ENCODE measurements around the gene USH1C.

USH1C gene

DNA sequence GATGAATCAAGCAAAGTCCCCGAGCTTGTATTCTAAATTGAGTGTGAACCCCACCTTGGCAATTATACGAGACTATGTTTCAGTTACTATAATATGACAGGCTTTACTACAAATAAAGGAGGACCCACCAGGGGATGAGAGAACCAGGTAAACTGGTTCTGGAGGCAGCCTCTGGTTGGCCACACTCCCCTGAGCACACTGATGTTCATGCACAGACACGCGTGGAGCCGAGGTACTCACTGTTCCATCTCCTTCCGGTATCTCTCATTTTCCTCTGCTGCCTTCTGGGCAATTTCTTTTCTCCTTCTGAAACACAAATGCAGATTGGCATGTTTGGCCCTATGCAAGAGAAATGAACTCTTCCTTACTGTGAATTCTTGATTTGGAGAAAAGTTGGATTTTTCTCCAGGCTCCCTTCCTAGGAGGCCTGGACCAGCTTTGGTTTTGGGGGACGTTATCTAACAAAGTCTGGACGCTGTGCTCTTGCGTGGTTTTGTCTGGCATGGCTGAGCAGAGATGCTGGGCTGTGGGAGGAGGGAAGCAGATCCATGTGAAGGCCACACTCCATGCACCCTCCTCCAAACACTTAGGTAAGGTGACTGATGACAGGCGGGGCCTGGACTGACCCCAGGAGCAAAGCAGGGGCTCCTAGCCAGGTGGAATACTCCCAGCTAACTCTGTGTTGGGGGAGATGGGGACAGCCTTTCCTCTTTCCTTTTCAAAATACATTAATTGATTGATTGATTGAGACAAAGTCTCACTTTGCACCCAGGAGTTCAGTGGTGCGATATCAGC, 22.9 kb downstream of the USH1C start:
- H3K14ac ChIP-seq (ENCODE audit: low read length in 2 of 2): no peak overlapping the region
- H3K23ac ChIP-seq (ENCODE audit: low read length in 2 of 2): no peak overlapping the region
- no peak overlapping the region for H3K27ac ChIP-seq (ENCODE audit: low read length, poor library complexity, severe bottlenecking)
- no peak overlapping the region for H3K4me2 ChIP-seq (ENCODE audit: low read length, poor library complexity, severe bottlenecking)
- no peak overlapping the region for H2BK15ac ChIP-seq (ENCODE audit: low read depth, poor library complexity, severe bottlenecking)
- no peak overlapping the region for H4K8ac ChIP-seq (ENCODE audit: low read length)
- H2BK5ac ChIP-seq (ENCODE audit: low read depth, low read length, poor library complexity, severe bottlenecking): no peak overlapping the region
- H3K36me3 ChIP-seq (ENCODE audit: control insufficient read depth in 1 of 2, insufficient read depth in 2 of 2, low read depth in 1 of 2, low read length in 2 of 2): no peaks in the 10 kb centered on the region
- WGBS: 87% methylated on average over 9 of the region's 11 CpGs
- DNase-seq: no peak
- no peaks in the 10 kb centered on the region for H3K79me1 ChIP-seq (replicated peaks; ENCODE audit: low read length, poor library complexity, severe bottlenecking)
- H3K4ac ChIP-seq (ENCODE audit: low read depth in 1 of 2, low read length in 2 of 2): no peak overlapping the region
- no peak overlapping the region for H2BK12ac ChIP-seq (ENCODE audit: low read length in 2 of 2)
- H2AFZ ChIP-seq (ENCODE audit: low read depth, low read length): no peak overlapping the region
- H4K91ac ChIP-seq (ENCODE audit: low read length): no peak overlapping the region
- H3K18ac ChIP-seq (ENCODE audit: low read depth in 1 of 2, low read length in 2 of 2): no peak overlapping the region
- H3K4me3 ChIP-seq (ENCODE audit: insufficient read depth in 1 of 2, low read depth in 1 of 2, low read length in 2 of 2): no peak overlapping the region
- no peak overlapping the region for H3K9ac ChIP-seq (ENCODE audit: low read length)
- no peaks in the 10 kb centered on the region for H3K4me1 ChIP-seq (ENCODE audit: control insufficient read depth, insufficient read depth, low read depth, low read length)
- H2BK120ac ChIP-seq (ENCODE audit: low read depth, low read length): no peak overlapping the region
- no peaks in the 10 kb centered on the region for H3K9me3 ChIP-seq (ENCODE audit: control insufficient read depth, low read length)
- H3K27me3 ChIP-seq (ENCODE audit: control insufficient read depth in 1 of 2, insufficient read depth in 1 of 2, low read length in 2 of 2): peaks cover 30 to 72% of the 10 kb centered on the region in 2 experiments
- H2AK5ac ChIP-seq (ENCODE audit: low read length, severe bottlenecking): no peak overlapping the region

DNA sequence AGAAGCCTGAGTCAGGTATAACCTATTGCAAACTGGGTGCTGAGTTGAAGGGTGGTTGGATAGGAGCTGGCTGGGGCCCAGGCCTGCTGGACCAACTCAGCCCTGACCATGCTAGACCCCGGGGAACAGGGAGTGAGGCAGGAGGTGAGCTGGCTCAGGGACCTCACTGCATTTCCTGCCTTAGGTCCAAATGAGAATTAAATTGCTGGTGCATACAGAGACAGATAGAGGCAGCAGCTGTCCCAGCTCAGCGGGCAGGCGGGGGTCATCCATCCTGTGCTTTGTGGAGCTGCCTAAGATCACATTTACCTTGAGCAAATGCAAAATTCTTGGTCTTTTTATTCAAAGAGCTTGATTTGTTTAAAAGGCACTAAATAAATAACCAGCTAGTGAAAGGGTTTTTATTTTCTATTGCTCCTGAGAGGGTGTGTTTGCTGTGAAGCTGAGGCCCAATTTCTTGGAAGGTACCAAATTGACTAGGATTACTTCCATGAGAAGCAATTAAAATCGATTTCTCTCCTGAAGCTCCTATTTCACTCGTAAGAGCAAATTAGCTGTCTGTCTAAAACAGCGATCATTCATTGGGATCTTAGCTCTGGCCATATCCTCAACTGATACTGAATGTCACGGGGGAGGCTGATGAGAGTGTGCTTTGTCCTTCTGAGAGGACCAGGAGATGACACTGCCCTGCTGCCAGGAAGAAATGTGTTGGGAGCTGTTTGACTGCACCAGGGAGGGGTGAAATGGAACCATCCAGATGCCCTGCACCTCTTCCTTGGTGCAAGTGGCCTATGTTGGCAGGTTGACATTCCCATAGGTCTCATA, 24.9 kb downstream of the USH1C start:
- Histone ChIP-seq H3K4ac (ENCODE audit: low read depth in 1 of 2, low read length in 2 of 2) (no peak overlapping the region), H3K9ac (ENCODE audit: low read length) (no peak overlapping the region), H3K18ac (ENCODE audit: low read depth in 1 of 2, low read length in 2 of 2) (no peak overlapping the region), H3K4me2 (ENCODE audit: low read length, poor library complexity, severe bottlenecking) (no peak overlapping the region), H2BK12ac (ENCODE audit: low read length in 2 of 2) (no peak overlapping the region), H3K36me3 (ENCODE audit: control insufficient read depth in 1 of 2, insufficient read depth in 2 of 2, low read depth in 1 of 2, low read length in 2 of 2) (no peaks in the 10 kb centered on the region), H2BK5ac (ENCODE audit: low read depth, low read length, poor library complexity, severe bottlenecking) (no peak overlapping the region), H2BK120ac (ENCODE audit: low read depth, low read length) (no peak overlapping the region), H3K23ac (ENCODE audit: low read length in 2 of 2) (no peak overlapping the region), H3K9me3 (ENCODE audit: control insufficient read depth, low read length) (no peaks in the 10 kb centered on the region), H3K4me1 (ENCODE audit: control insufficient read depth, insufficient read depth, low read depth, low read length) (no peaks in the 10 kb centered on the region), H2BK15ac (ENCODE audit: low read depth, poor library complexity, severe bottlenecking) (no peak overlapping the region), H3K79me1 (replicated peaks; ENCODE audit: low read length, poor library complexity, severe bottlenecking) (no peaks in the 10 kb centered on the region), H2AK5ac (ENCODE audit: low read length, severe bottlenecking) (no peak overlapping the region), H3K27ac (ENCODE audit: low read length, poor library complexity, severe bottlenecking) (no peak overlapping the region), H3K27me3 (ENCODE audit: control insufficient read depth in 1 of 2, insufficient read depth in 1 of 2, low read length in 2 of 2) (peaks cover 30 to 66% of the 10 kb centered on the region in 2 experiments), H3K14ac (ENCODE audit: low read length in 2 of 2) (no peak overlapping the region), H3K4me3 (ENCODE audit: insufficient read depth in 1 of 2, low read depth in 1 of 2, low read length in 2 of 2) (no peak overlapping the region), H4K91ac (ENCODE audit: low read length) (no peak overlapping the region), H2AFZ (ENCODE audit: low read depth, low read length) (no peak overlapping the region), H4K8ac (ENCODE audit: low read length) (no peak overlapping the region)
- 86% methylated on average over 6 of the region's 7 CpGs for WGBS
- no peak for DNase-seq

DNA sequence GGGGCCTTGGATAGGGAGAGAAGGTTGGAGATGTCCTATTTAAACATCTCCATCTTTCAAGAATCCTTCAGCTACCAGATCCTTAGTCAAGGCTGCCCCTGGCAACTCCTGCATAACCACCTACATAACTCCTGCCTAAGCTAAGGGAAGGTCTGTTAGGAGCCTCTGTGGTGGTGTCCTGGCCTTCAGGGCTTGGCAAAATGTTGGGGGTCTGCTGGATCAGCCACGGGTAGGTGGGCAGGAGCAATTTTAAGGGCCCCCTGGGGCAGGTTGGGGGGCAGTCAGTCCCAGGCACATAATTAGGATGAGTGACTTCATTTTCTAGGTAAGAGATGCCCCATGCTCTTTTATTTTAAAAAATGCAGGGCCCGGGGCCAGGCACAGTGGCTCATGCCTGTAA, 25.9 kb downstream of the USH1C start:
- Histone ChIP-seq H3K27me3 (ENCODE audit: control insufficient read depth in 1 of 2, insufficient read depth in 1 of 2, low read length in 2 of 2) (peaks cover 32 to 59% of the 10 kb centered on the region in 2 experiments), H3K4me2 (ENCODE audit: low read length, poor library complexity, severe bottlenecking) (no peak overlapping the region), H3K36me3 (ENCODE audit: control insufficient read depth in 1 of 2, insufficient read depth in 2 of 2, low read depth in 1 of 2, low read length in 2 of 2) (no peaks in the 10 kb centered on the region), H3K27ac (ENCODE audit: low read length, poor library complexity, severe bottlenecking) (no peak overlapping the region), H3K4me3 (ENCODE audit: insufficient read depth in 1 of 2, low read depth in 1 of 2, low read length in 2 of 2) (no peak overlapping the region), H2AK5ac (ENCODE audit: low read length, severe bottlenecking) (no peak overlapping the region), H4K91ac (ENCODE audit: low read length) (no peak overlapping the region), H3K9me3 (ENCODE audit: control insufficient read depth, low read length) (no peaks in the 10 kb centered on the region), H2BK15ac (ENCODE audit: low read depth, poor library complexity, severe bottlenecking) (no peak overlapping the region), H3K4me1 (ENCODE audit: control insufficient read depth, insufficient read depth, low read depth, low read length) (no peaks in the 10 kb centered on the region), H2BK120ac (ENCODE audit: low read depth, low read length) (no peak overlapping the region), H3K9ac (ENCODE audit: low read length) (no peak overlapping the region), H3K79me1 (replicated peaks; ENCODE audit: low read length, poor library complexity, severe bottlenecking) (no peaks in the 10 kb centered on the region), H3K18ac (ENCODE audit: low read depth in 1 of 2, low read length in 2 of 2) (no peak overlapping the region), H2BK12ac (ENCODE audit: low read length in 2 of 2) (no peak overlapping the region), H3K14ac (ENCODE audit: low read length in 2 of 2) (no peak overlapping the region), H4K8ac (ENCODE audit: low read length) (no peak overlapping the region), H3K23ac (ENCODE audit: low read length in 2 of 2) (no peak overlapping the region), H2BK5ac (ENCODE audit: low read depth, low read length, poor library complexity, severe bottlenecking) (no peak overlapping the region), H3K4ac (ENCODE audit: low read depth in 1 of 2, low read length in 2 of 2) (no peak overlapping the region), H2AFZ (ENCODE audit: low read depth, low read length) (no peak overlapping the region)
- WGBS: 70% methylated on average over 2 of the region's 2 CpGs
- DNase-seq: no peak

DNA sequence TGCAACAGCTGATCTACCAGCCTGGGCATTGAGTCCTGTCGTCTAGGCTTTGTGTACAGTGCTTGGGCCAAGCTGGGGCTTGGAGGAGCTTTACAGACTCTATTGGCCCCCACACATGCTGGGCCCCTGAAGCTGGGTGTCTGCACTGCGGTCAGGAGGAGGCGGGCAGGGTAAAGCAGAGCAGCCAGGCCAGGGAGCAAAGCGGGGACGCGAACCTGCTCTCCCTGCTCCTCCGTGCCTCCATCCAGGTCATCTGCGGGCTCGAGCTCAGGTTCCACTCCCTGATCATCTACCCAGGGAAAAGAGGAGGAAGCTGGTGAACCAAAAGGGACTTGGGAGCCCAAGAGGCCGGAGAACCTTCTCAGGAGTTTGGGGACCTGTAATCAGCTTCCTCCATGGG, 27.0 kb downstream of the USH1C start:
- H3K9me3 ChIP-seq (ENCODE audit: control insufficient read depth, low read length): no peaks in the 10 kb centered on the region
- H2AFZ ChIP-seq (ENCODE audit: low read depth, low read length): no peak overlapping the region
- H3K27me3 ChIP-seq (ENCODE audit: control insufficient read depth in 1 of 2, insufficient read depth in 1 of 2, low read length in 2 of 2): peaks cover 42 to 48% of the 10 kb centered on the region in 2 experiments
- no peaks in the 10 kb centered on the region for H3K4me1 ChIP-seq (ENCODE audit: control insufficient read depth, insufficient read depth, low read depth, low read length)
- no peak overlapping the region for H4K91ac ChIP-seq (ENCODE audit: low read length)
- H3K18ac ChIP-seq (ENCODE audit: low read depth in 1 of 2, low read length in 2 of 2): no peak overlapping the region
- no peaks in the 10 kb centered on the region for H3K36me3 ChIP-seq (ENCODE audit: control insufficient read depth in 1 of 2, insufficient read depth in 2 of 2, low read depth in 1 of 2, low read length in 2 of 2)
- H3K4ac ChIP-seq (ENCODE audit: low read depth in 1 of 2, low read length in 2 of 2): no peak overlapping the region
- DNase-seq: no peak
- 86% methylated on average over 10 of the region's 10 CpGs for WGBS
- H3K79me1 ChIP-seq (replicated peaks; ENCODE audit: low read length, poor library complexity, severe bottlenecking): no peaks in the 10 kb centered on the region
- H2BK15ac ChIP-seq (ENCODE audit: low read depth, poor library complexity, severe bottlenecking): no peak overlapping the region
- H2BK12ac ChIP-seq (ENCODE audit: low read length in 2 of 2): no peak overlapping the region
- no peak overlapping the region for H3K4me3 ChIP-seq (ENCODE audit: insufficient read depth in 1 of 2, low read depth in 1 of 2, low read length in 2 of 2)
- no peak overlapping the region for H4K8ac ChIP-seq (ENCODE audit: low read length)
- H2BK120ac ChIP-seq (ENCODE audit: low read depth, low read length): no peak overlapping the region
- no peak overlapping the region for H3K9ac ChIP-seq (ENCODE audit: low read length)
- no peak overlapping the region for H3K4me2 ChIP-seq (ENCODE audit: low read length, poor library complexity, severe bottlenecking)
- H3K23ac ChIP-seq (ENCODE audit: low read length in 2 of 2): no peak overlapping the region
- H3K27ac ChIP-seq (ENCODE audit: low read length, poor library complexity, severe bottlenecking): no peak overlapping the region
- no peak overlapping the region for H3K14ac ChIP-seq (ENCODE audit: low read length in 2 of 2)
- H2BK5ac ChIP-seq (ENCODE audit: low read depth, low read length, poor library complexity, severe bottlenecking): no peak overlapping the region
- H2AK5ac ChIP-seq (ENCODE audit: low read length, severe bottlenecking): no peak overlapping the region

All from mesenchymal stem cell (in vitro differentiated cells and primary cell).